ENCODE measurements around the gene MSRB2.
"Not testable (repeated sequence)": the region's sequence is repeated elsewhere in the genome, so short reads cannot be mapped to it uniquely, and the experiment has no call there.

The MSRB2 gene

DNA sequence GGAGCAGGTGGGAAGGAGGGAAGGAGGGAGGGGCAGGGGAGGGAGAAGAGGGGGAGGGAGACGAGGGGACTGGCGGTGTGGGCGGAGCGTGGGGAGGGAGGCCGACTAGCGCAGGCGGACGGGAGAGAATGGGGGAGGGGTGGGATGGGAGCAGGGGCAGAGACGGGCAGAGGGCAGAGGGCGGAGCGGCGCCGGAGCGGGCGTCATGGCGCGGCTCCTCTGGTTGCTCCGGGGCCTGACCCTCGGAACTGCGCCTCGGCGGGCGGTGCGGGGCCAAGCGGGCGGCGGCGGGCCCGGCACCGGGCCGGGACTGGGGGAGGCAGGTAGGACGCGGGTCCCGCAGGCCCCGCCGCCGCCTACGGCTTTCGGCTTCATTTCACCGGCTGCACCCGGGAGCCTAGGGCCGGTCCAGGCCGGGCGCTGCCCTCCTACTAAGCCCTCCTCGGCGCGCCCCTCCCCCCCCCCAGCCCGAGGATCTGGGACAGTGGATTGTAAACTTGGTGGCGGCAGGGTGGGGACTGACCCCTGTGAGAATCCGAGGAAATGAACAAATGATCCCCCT is at the start of gene MSRB2:
Gene MSRB2, plus strand, starts transcription at position 176 of the 562 bp plus-strand sequence. Its CDS starts 30 bp downstream, at position 206.
- peak; percentile 73 for DNase-seq

DNA sequence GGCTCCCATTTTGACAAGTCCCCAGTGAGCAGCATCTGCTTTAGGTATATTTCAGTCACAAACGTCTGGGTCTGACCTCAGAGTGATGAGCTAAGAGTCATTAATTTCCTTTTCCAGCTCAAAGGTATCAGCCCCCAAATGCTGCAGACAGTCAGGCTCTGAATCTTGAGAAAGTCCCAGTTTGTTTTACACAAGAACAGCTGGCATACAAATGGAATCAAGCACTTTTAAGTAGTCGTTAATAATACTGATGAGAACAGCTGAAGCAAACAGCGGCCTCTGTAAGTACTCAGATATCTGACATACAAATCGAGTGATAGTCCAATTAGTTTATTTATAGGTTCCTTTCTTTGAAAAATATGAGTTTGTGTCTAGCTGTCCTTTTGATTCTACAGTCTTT is 49.4 kb upstream of the MSRB2 start:
- DNase-seq: no peak

DNA sequence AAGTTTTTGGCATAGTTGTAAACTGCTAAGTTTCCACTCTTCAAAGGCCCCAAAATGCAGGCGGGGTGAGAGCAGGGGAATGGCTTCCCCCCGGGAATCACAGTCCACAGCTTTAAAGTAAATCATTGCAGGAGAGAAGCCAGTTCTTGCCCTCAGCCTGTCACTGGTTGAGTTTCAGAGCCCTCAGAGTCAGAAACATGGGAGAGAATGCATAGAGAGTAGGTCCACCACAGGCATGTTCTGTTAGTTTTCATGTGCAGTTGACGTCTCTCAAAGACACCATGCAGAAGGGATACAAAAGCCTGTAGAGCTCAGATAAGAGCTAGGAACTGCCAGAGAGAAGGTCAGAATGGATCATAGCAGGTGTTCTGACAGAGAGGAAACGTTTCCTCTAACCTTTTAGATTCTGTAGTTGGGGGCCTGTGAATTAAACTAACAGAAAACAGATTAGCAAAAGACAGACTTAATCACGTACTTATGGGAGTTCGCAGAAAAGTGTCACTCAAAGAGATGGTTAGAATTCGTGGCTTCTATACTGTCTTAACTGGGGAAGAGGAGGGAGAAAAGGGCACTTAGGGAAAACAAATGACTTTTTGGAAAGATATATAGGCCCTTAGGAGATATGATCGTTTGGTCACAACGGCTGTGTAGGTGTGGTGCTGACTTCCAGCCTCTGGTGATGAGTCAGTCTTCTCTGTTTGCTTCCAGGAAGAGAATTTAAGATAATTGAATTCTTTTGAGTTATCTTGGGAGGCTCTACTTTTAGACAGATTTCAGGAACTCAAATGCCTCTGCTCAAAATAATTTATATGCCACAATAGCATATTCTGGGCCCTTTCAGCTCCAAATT is 48.0 kb upstream of the MSRB2 start:
- no peak for DNase-seq

DNA sequence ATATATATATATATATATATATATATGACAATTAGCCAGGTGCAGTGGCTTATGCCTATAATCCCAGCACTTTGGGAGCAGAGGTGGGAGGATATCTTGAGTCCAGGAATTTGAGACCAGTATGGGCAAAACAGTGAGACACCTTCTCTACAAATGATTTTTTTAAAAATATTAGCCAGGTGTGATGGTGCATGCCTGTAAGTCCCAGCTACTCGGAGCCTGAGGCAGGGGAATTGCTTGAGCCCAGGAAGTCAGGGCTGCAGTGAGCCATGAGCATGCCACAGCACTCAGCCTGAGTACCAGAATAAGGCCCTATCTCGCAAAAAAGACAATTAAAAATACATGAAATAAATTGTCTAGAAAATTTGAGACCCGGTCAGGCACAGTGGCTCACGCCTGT is 47.2 kb upstream of the MSRB2 start:
- DNase-seq: no peak

DNA sequence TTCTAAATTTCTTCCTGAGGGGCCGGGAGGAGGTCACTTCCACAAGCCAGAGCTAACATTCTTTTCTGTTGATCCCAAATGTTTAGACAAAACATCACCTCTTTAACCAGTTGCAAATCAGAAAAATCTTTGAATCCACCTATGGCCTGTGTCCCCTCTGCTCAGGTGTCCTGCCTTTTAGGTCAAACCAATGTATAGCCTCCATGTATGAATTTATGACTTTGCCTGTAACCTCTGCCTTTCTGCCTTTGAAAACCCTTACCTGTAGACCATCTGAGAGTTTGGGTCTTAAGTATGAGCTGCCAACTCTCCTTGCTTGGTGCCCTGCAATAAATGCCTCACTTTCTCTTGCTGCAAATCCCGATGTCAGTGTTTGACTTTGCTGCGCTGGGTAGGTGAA is 44.1 kb upstream of the MSRB2 start:
- DNase-seq: no peak

DNA sequence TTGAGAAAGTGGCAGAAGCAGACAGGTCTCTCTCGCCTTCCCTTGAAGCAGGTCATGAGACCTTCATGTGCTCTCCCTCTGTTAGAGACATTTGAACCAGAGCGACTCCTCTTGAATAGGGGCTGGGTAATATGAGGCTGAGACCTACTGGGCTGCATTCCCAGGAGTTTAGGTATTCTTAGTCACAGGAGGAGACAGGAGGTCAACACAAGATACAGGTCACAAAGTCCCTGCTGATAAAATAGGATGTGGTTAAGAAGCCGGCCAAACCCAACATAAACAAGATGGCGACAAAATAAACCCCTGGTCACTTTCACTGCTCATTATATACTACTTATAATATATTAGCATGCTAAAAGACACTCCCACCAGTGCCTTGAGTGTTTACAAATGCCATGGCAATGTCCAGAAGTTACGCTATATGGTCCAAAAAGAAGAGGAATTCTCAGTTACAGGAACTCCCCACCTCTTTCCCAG is 43.5 kb upstream of the MSRB2 start:
- no peak for DNase-seq

DNA sequence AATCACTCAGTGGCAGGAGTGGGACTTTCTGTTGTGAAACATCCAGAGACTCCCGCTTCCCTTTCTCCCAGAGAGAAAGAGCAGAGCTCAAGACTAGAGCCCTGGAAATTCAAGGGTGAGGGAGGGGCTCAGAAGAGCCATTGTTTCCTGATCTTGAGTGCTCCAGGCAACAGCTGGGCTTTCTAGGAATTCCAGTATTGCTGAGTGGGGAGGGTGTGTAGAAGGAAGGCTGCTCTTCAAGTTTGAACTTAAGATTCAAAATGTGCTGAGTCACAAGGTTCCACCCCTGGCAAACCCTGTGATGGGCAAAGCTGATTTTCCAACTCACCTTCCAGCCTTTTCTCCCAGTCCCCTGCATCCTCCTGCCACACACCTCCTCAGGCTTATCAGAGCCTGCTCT is 42.3 kb upstream of the MSRB2 start:
- DNase-seq: no peak

DNA sequence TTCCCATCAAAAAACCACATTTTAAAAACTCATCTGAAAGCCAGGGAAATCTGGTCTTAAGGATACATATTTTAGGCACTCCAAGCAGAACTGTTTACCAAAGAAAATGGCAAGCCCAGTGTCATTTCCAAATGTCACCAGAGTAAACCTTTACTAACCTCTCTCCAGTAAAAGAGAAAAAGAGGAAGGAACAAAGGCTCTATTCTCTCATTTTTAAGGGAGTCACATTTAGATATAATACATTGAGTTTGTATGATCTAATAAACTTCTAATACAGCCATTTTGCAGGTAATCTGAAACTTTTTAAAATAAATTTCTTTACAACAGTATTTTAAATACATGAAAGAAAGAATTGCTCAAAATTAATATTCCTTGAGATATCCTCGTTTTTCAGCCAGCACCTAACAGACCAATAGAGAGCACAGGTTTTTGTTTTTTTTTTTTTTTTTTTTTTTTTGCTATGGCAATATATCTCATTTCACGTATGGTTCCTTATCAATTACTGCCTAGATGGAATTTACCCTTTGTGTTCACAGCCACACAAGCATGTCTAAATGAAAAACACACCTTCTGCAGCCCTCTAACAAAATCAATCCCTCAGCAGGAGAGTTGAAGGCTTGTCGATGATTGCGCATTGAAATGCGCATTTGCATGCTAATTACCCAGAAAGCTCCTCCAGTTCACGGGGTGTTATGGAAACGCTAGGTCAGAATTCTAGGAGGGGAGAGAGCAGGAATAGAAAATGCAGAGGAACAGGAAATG is 39.8 kb upstream of the MSRB2 start:
- no peak for DNase-seq

DNA sequence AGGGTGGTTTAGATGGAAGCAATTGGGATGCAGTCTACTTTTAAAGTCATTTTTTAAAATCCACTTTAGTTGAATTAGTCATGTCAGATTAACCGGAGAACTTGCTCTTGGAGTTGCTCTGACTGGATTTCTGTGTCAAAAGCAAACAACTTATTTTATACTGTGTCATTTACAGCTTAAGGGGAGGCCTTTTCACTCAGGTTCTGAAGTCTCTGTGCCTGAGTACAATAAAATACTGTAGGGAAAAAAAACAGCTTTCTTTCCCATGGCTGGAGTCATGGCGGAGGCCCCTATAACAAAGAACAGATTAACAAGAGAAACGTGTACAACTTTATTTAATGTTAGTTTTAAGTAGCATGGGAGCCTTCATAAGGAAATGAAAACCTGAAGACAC is 39.2 kb upstream of the MSRB2 start:
- no peak for DNase-seq

DNA sequence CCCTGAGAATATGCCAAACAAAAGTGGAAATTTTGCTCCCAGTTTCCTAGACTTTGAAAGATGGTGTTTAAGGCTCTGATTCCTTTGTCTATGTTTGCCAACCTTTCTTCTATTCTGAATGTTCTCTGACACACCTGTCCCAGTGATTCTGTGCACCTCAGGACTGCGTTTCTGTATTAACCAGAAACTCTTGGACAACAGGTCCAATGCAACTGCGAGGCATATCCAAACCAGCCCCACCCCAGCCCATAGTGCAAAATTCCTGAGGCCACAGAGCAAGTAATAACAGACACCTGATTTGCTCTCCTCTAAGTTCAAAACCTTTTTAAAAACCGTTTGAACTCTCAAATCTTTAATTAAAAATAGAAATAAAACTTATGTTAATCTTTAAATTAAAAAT is 37.0 kb upstream of the MSRB2 start:
- DNase-seq: no peak

DNA sequence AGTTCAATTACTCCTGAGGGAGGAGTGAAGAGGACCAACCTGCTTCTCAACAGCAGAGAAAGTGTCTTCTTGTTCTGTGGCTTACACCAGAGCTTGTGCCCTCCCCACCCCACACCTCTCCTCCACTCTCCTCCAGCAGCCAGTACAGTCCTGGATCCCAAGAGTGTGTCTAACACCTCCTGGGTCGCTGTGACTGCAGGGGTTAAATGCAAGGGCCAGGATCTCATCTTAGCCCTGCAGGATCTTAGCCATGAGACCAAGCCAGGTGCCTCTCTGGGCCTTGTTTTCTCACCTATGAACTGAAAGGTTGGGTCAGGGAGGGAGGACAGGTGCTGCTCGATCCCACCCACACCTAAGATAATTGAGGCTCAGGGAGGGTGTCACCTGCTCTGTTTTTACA is 34.5 kb upstream of the MSRB2 start:
- DNase-seq: no peak

DNA sequence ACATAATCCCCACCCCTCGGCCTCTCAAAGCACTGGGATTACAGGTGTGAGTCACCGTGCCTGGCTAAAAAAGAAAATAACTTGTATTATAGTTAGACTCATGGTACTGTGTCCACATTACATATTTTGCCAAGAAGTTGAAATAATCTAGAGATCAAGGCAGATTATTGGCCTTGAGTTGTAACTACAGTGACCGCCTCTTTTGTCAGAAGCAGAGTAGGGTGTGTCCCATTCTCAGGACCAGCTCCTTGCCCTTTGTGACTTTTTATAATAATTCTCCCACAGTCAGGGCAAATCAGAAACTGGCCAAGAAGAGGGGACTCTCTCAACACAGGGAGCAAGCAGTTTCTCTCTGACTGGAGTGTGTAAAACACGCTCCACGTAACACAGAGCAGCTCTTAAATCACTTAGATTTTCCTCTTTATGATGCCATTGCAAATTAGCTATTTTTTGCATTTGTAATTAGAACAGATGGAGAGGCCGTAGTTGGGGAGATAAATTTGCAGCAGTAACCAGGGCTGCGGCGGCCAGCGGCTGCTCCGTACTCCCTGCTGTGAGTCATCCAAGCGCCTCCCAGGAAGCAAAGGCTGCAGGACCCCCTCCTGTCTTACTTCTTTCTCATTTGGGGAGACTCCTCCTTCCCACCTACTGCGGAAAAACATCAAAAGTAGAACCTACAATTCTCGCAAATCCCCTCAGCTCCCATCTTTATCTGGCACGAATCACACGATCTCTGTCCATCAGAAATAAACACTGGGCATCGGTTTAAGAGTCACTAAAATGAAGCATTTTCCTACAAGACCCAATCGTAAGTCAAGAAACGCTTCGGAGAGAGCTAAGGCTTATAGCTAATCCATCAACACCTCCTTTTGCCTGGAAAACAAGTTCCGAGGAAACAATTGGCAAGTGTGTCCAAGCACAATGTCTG is 32.1 kb upstream of the MSRB2 start:
- DNase-seq: no peak

DNA sequence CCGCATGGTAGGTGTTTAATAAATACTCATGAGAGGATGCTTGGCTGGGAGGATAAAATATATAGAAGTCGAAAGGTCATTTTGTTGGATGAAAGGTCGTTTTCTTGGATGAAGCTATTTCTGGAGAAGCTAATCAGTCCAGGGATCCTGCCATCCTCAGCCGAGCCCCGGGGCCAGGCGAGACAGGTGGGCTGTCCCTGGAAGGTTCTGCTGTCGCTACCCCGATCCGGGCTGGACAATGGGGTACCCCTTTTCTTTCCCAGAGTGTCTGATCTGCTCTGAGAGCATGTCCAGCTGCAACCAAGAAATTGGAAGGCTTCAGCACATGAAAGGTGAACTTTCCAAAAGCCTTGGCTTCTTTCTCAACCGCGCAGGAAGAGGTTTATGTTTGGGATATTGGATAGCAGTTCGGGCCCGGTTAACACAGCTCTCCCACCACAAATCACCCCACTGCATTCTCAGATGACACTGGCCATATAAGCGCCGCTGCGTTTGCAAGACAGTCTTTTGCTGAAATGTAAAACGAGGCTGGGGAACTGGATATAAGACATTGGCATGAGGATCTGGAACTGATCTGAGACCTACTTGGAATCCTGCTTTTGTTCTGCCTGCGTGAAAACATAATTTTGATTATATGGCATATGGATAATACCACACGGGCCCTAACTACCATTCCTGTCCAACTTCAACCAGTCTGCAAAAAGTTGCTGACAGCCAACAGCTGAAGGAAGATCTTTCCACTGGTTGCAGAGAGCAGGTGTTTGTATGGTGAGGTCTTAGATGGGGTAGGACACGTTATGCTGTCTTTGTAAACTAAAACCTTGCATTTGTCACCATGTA is 31.2 kb upstream of the MSRB2 start:
- no peak for DNase-seq

DNA sequence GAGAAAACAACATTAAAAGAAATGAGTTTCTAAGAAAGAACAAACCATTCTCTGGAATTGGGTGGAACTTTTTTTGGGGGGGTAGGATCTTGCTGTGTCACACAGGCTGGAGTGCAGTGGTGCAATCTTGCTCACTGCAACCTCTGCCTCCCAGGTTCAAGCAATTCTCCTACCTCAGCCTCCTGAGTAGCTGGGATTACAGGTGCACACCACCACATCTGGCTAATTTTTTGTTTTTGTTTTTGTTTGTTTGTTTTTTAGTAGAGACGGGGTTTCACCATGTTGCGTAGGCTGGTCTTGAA is 30.6 kb upstream of the MSRB2 start:
- not testable (repeated sequence) for DNase-seq

DNA sequence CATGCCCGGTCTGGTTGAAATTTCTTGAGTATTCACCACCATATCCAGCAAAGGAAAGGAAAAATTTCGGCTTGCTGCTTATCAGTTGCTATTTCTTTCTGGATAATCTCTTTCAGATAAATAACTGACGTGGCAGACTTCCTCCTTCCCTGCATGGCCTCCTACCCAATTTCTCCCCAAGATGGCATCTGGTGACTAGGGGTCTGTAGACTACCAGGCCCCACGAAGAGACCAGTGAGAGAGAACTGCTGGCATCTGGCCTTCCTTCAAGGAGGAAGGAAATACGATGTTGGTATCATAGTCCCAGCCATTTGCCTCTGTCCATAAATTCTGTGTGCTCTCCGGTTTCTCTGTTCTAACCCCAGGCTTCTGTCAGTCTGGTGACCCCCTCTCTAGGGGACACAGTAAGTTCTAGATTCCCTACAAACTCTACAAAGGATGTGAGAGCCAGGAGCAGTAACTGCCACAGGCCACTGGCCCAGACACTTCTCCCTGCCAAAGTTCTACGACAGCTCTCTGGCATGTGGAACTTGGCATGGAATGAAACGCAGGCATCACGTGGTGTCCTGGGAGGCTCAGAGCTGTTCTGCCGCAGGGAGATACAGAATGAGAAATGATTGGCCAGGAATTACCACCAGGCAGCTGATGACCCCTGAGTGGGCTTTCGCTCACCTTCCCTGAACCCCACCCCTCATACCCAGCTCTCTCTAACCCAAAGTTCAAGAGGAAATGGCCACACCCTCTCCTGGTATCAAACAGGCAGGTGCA is 30.0 kb upstream of the MSRB2 start:
- DNase-seq: no peak

DNA sequence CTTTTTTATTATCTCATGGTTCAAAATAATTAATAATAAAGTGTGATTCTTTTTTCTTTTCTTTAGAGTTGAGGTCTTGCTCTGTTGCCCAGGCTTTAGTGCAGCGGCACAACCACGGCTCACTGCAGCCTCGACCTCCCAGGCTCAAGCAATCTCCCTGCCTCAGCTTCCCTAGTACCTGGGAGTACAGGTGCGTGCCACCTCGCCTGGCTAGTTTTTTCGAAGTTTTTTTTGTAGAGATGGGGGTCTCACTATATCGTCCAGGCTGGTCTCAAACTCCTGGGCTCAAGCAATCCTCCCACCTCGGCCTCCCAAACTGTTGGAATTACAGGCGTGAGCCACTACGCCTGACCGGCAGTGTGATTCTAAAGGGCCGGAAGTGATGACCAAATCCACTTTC is 28.0 kb upstream of the MSRB2 start:
- no peak for DNase-seq

DNA sequence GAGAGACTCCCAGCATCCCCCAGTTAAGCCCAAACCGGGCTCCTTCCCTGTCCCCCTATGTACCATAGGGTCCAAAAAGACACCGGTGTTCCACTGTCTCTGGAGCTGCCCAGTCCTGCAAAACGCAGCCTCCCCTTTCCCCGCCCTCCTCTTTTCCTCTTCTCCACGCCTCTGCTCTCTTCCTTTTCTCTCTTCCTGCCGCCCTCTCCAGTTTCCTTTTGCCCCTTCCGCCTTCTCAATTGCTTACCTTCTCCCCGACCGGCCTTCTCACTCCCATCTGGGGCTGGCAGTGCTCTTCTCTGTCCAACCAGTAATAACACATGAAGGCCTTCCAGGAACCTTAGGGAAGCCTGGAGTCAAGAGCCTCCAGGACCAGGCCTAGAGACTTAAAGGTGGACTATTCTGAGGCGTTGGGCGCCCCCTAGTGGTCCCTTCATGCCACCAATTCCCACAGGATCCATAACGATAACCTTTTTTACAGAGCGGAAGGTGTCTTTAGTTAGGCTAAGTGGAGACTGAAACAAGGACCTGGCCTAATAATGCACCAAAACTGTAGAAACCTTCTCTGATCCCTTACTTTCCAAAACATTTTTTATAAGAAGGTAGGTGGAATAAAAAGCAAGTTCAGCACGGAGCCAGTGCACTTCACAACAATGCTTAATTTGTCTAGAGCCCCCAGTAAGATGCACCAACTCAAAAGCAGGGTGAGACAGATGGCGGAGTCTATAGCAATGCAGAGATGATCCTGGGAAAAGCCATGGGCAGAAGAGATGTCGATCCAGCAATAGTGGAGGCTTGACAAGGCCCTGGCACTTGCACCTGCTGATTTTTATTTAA is 27.2 kb upstream of the MSRB2 start:
- peak; percentile 57 for DNase-seq

DNA sequence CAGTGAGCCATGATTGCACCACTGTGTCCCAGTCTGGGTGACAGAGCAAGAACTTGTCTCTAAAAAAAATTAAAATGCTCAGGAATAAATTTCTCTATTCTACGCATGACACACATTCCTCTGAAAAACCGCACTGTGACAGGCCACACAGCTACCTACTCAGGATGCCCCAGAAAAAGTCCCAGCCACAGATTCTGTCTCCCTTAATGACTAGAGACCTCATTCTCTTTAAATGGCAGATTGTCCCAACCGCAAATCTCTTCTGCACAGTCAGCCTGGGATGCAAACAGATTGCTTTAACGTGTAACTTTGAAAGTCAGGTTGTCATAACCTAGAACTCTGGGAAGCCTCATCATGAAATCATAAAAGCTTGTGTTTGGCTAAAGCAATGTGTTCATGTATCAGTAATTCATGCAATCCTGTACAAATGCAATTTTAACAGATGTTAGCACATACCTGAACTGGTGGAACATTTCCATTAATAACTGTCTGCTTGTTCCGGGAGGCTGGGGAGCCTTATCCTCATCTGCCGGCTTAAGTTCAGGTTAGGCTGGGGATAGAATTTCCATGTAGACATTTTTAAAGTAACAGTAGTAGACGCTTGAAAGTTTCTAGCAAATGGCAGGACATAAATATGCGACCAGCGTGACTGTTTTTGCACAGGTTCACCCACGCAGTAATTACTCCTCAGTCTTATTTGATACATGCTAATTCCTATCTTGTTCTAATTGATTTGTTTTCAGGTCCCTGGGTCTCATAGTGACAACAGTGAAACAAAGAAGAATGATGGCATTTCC is 26.2 kb upstream of the MSRB2 start:
- no peak for DNase-seq
